HS-5 (cell line): Measurements from ENCODE around the gene INPP5E.
"Not testable (repeated sequence)": the region's sequence is repeated elsewhere in the genome, so short reads cannot be mapped to it uniquely, and the experiment has no call there.

Experiments used
- DNase-seq: peaks from one replicate; pipeline ENCODE4 v3.0.0-alpha.2; 2012; ENCODE audit warnings: low read depth

Gene INPP5E

DNA sequence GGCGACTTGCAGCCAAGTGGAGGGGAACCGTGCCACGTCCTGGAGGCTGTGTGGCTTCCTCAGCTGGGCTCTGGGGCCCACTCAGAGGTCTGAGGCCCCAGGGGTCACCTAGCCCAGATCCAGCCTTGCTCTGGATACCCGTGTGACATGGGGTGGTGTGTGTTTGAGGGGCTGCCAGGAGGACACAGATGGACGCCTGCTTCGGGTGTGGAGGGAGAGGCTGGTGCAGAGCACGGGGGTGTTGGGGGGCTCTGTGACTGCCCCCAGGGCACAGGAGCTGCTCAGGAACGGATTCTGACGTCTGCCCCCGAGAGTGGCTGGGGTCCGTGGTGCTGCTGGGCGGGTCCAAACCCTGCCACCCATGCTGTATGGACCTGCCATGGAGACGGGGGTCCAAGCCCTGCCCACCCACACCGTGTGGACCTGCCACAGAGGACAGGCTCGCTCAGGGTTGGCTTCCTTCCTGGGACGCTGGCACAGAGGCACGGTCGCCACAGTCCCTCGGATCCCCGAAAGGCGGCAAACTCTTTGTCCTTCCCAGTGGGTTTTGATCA, 10.5 kb downstream of the INPP5E start:
- no peak for DNase-seq

DNA sequence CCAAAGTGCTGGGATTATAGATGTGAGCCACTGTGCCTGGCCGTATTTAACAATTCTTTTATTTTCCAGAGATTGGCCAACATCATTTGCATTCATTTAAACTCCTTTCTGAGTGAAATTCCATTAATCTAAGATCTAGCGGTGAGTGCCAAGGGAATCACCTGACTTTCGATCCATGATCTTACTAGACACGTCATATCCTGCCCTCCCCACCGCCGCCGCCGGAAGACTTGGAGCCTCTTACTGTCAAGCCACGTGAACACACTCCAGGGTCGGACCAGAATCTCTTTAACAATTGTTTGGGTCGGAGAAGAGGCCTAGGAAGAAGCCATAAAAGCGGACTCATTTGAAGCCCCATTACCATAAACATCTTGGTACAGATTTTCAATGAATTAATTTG, 12.9 kb downstream of the INPP5E start:
- no peak for DNase-seq

DNA sequence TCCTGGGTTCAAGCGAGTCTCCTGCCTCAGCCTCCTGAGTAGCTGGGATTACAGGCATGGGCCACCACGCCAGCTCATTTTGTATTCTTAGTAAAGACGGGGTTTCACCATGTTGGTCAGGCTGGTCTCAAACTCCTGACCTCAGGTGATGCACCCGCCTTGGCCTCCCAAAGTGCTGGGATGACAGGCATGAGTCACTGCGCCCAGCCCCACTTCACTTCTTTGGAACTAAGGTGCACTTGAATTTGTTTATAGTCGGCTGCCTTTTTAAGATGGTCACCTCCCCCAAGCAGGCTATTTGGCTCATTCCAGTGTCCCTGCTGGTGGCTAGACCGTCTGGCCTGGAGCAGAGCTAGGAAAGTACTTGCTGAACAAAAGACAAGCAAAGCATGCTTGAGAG, 14.3 kb downstream of the INPP5E start:
- DNase-seq = not testable (repeated sequence)

DNA sequence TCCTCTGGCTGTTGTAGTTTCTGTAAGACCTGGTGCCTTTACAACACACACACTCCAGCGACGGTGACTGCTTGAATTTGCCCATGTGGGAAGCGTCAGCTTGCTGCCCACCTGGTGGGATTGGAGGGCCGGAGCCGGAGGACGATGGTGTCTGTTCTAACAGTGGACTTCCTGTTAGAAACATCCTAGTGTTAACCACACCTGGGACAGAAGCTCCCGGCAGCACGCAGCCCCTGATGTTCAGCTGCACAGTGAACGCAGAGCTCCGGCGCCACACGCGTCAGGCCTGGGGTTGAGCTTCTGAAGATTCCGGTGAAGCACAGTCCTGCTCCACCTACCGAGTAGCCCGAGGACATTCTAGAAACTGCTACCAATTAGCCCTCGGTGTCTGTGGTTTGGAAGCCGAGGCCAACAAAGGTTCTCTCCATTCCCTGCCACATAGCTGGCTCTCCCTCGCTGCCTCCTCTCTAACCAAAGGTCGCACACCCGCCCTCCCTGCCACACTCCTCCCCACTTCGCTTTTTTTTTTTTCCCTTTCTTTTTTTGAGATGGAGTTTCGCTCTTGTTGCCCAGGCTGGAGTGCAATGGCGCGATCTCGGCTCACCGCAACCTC, 14.8 kb downstream of the INPP5E start:
- no peak for DNase-seq

DNA sequence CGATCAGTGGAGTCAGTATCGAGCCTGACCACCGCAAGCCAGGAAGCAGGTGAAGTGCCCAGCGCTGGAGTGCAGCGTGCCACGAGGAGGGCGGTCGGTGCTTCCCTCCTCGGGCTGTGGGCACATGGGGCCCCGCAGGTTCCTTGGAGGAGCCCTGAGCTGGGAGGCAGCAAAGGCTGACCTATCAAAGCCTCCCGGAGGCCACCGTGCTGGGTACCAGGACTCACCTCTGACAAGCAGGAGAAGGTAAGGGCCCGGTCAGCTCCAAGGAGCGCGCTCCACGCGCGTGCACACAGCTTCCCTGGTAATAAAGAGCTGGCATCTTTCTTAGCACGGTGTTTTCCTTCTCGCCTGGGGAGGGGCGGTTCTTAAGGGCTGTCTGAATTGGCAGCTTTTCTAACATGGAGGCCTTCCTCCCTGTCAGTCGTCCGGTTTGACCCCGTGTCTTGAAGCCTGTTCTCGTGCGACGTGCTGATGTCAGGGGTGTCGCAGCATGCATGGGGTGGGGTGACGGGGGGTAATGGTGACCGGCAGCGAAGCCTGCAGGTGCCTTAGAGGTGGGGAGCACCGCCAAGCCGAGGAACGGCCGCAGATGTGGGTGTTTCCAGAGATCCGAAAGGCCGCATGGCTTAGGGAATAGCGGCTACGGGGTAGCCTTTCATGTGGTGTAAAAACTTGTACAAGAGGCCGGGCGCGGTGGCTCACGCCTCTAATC, 16.1 kb downstream of the INPP5E start:
- DNase-seq = no peak

DNA sequence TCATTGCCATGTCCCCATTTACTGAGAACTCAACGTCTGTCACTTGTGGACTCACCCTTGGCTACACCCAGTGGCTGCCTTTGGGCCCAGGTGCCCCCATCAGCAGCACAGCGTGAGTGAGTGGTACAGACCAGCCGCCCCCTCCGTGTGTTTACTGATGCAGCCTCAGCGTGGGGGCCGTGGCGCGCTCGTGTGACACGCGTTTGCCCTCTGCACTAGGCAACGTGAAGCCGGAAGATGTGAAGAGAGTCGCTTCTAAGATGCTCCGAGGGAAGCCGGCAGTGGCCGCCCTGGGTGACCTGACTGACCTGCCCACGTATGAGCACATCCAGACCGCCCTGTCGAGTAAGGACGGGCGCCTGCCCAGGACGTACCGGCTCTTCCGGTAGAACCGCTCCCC, 16.8 kb downstream of the INPP5E start:
- no peak for DNase-seq

DNA sequence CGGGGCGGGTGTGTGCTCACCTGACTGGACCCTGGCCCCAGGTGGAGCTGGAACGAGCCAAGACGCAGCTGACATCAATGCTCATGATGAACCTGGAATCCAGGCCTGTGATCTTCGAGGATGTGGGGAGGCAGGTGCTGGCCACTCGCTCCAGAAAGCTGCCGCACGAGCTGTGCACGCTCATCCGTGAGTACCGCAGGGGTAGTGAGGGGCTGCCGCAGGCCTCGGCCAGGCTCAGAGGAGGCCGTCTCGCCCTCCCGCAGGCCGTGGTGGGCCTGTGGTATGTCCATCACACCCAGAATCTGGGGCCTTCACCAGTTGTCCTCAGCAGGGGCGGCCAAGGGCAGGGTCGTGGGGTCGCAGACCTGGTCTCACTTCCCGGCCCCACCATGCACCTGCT, 17.9 kb downstream of the INPP5E start:
- no peak for DNase-seq

DNA sequence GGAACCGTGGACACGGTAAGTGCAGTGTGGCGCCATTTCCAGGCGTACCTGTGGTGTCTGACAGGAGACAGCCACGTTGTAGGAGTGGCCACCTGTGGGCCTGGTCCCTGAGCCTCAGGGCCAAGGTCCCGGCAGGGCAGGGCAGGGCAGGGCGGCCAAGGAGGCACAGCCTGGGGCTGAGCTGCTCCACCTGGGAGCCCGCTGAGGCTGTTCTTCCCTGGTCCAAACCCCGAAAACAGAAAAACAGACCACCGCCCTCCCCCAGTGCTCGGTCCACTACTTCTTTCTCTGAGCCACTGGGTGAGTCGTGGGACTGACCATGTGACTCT, 20.6 kb downstream of the INPP5E start:
- no peak for DNase-seq

DNA sequence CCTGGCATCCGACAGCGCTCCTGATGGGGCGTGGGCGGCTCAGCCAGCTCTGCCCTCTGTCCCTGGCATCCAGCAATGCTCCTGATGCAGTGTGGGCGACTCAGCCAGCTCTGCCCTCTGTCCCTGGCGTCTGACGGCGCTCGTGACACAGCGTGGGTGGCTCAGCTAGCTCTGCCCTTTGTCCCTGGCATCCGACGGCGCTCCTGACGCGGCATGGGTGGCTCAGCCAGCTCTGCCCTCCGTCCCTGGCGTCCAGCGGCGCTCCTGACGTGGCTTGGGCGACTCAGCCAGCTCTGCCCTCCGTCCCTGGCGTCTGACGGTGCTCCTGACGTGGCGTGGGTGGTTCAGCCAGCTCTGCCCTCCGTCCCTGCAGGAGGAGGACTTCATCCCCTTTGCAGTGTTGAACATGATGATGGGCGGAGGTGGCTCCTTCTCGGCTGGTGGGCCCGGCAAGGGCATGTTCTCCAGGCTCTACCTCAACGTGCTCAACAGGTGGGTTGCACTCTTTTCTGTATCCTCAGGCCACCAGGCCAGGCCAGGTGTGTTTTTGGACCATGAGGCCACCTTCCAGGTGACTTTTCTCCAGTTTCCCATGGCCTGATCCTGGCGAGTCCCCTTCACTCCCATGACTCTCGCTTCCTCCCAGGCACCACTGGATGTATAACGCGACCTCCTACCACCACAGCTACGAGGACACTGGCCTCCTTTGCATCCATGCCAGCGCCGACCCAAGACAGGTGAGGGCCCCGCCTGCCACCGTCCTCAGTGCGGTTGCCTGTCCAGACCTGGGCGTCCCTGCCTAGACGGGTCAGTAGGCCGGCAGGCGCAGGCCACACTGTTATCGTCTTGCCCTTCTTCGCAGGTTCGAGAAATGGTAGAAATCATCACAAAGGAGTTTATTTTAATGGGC, 21.2 kb downstream of the INPP5E start:
- no peak for DNase-seq

DNA sequence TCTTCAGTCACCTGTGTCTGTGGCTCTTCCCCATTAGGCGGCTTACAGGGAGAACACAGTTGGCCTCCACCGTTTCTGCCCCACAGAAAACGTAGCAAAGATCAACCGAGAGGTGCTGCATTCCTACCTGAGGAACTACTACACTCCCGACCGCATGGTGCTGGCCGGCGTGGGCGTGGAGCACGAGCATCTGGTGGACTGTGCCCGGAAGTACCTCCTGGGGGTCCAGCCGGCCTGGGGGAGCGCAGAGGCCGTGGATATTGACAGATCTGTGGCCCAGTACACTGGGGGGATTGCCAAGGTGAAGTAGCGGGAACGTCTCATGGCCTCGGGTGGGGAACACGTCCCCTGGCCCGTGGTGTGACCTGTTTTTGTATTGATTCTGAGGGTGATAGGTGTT, 22.7 kb downstream of the INPP5E start:
- no peak for DNase-seq

DNA sequence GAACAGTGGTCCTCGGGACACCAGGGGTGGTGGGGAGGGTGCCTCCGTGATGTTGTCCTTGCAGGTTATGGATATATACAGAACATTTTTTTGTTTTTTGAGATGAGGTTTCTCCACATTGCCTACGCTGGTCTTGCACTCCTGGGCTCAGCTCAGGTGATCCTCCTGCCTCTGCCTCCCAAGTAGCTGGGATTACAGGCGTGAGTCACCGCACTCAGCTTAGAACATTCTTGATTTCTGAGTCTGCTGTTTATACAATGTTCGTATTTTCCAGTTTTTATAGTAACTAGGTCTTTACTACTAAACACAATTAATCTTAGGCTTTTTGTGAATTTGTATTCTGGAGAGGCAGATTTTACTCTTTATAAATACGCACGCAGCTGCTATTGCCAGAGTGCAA, 23.2 kb downstream of the INPP5E start:
- DNase-seq = no peak

DNA sequence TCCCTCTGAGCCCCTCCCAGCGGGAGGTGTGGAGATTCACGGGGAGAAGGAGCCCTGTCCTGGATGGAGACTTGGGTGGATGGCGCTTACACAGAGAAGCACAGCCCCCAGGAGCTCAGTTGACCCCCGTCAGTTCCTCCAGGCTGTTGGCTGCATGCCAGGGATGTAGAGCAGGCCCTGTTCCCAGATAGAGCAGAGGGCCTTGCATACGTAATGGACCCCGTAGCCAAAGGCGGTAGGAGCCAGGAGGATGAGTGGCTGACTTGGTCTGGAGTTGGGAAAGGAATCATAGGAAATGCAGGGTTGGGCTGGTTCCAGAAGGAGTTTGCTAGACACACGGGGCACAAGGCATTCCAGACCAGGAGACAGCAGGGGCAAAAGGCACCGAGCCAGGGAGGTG, 26.7 kb downstream of the INPP5E start:
- DNase-seq = no peak

DNA sequence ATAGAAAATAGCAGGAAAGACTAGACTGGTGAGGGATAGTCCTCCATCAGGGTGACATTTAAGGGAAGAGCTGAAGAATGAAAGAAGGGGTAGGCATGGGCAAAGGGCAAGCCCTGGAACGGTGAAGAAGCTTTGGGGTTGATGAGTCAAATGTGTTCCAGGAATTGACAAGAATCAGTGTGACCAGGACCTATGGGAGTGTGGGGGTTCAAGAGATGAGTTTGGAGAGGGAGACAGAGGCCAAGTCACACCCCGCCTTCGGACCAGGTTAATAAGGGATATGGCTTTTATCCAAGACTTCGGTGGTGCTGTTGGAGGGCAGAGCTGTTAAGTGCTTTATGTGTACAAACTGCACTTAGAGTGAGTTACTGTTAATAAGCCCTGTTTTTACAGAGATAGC, 28.3 kb downstream of the INPP5E start:
- DNase-seq = no peak

DNA sequence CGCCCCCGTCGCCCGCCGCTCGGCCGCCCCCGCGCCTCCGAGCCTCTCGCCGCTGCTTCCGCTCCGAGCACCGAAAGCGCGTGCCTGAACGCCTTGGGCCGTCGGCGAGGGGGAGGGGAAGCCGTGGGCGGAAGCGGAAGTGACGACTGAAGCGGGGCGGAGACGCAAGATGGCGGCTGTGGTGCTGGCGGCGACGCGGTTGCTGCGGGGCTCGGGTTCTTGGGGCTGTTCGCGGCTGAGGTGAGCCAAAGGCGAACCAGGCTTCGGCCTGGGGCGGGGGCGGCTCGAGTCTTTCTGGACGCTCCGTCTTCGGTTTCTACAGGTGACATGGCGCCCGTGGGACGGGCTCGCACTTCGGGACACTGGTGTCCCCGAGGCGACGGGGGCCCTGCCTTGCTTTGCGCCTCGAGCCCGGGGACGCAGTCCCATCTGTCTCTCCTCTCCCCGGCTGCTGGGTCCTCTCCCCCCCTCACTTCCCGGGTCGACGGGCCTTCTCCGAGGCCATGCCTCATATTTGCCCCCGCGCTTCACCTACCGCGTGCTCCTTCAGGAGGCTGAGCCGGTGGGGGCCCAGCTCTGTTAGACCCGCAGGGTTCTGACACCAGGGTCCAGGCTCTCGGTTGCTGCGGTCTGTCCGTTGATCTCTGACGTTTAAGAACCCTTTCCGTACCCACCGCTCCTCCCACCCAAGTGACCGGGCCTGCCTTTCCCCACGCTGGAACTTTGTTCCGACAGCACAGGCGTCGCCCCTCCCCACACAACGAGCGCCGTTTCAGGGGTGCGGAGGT, 29.0 kb downstream of the INPP5E start, which contains the start of the genes ENTR1 and PMPCA:
TSS of gene ENTR1 (minus strand) at position 115 of the 788 bp plus-strand sequence. CDS start 217 bp downstream, outside the sequence.
TSS of gene PMPCA (plus strand) at position 159 of the 788 bp plus-strand sequence. CDS start at position 170, 11 bp downstream.
- DNase-seq = no peak

DNA sequence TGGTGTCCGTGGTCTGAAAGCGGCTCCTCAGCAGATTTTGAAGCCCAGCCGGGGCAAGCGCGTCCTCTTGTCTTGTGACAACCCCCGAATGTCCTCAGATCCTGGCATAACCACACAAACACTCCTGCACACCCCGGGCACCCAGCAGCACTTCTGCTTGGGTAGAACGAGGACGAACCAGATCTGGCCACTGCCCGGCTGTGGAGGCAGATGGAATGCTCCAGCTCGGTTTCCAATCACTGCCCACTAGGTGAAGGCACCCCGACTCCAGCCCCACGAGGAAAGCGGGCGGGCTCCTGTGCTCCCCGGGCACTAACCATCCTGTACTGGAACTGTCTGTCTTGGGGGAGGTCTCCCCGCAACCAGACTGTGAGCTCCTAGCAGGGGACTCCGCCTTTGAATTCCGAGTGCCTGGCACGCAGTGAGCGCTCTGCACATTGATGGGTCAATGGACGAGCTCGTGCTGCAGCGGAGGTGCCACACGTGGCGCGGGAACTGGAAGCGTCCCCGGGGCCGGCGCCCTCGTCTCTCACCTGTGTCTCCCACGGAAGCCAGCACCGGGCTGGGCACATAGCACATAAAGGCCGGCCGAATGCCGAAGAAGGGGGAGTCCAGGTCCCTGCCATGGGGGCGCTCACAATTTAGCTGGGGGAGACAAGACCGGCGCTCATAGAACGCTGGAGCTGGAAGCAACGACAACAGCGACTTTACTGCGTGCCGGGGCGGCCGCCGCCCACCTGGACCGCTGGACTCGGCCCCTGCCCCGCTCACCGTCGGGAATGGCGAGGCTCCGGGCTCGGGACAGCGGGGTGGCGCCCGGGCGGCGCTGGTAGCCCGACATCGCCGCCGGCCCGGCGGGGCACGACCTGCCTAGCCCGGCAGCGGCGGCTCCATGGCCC, 29.8 kb downstream of the INPP5E start:
- no peak for DNase-seq

DNA sequence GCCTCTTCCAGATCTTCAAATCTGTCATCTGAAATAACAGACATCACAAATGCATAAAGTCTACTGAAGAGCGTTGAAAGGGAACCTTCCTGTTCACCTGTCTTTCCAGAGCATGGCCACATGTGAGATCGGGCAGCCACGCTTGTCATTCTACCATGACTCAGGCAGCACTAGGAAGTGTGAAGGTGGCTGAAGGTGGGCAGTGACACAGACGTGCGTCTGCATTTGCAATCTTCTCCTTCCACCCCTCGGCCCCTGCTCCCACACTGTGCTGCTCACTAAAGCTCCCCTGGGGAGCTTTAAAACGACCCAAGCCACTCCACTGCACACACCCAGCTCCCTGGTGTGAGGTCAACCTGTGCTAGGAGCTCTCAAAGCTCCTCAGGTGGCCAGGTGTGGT, 31.7 kb downstream of the INPP5E start:
- DNase-seq = no peak

DNA sequence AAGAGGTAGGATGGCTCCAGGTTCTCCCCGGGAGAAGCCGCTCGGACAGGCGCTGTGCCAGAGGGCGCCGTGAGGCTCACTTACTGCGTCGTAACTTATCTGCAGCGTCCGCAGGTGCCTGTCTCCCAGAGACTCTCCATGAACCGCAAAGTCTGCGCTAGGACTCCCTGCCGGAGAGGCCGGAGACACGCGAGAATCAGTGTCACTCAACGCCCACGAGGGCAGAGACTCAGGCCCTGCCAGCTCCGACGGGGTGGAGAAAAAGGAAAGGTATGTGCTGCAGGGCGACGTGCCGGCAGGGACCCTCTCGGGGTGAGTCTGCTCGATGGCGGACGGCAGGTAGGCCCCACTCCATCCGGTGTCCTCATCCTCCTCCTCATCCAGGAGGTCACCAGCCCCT, 32.6 kb downstream of the INPP5E start:
- DNase-seq = not testable (repeated sequence)

DNA sequence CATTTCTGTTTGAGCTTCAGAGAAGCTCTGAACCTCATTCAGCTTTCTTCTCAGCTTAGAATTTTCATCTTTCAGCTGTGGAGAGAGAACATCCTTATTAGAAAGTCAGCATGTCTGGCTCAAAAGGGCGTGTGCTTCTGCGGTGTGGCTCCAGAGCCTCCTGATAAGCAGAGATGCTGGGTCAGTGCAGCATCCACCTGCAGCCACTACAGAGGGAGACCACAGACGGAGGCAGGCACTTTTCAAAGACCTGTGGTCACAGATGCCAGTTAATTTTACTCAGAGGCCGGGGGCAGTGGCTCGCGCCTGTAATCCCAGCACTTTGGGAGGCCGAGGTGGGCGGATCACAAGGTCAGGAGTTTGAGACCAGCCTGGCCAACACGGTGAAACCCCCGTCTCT, 33.7 kb downstream of the INPP5E start:
- DNase-seq = not testable (repeated sequence)

DNA sequence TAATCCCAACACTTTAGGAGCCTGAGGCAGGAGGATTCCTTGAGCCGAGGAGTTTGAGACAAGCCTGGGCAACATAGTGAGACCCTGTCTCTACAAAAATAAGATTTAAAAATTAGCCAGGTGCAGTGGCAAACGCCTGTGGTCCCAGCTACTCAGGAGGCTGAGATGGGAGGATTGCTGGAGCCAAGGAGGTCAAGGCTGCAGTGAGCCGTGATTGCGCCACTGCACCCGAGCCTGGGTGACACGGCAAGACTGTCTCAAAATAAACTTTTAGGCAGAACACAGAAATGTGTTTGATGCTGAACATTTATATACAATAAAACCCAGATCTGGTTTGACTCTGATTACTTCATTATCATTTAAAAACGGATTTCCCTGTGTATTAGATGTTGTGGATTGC, 34.2 kb downstream of the INPP5E start:
- DNase-seq = no peak

DNA sequence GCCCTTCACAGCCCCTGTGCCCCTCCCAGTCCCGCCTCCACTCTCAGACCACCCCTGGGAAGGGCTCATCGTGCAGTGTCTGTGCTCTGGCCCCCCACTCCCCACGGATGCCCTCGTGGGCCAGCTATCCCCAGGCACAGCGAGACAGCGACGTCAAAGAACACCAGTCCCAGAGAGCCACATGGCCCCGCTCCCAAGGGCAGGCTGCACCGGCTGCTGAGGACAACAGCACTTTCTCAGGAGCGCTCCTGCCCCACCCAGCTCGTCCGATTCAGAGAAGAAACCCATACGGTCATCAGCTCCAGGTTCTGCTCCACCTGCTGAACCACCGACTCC, 34.9 kb downstream of the INPP5E start:
- DNase-seq = no peak
